NCI-H226 (cell line): ENCODE results near the gene GPX5.

ENCODE experiments used
- DNase-seq: peaks from one replicate; pipeline ENCODE4 v3.0.0-alpha.2; 2015

Gene GPX5

GRCh38 chr6:28563430-28564095, 37.9 kb downstream of the GPX5 start:
- no peak for DNase-seq

GRCh38 chr6:28565823-28566526, 40.3 kb downstream of the GPX5 start:
- no peak for DNase-seq

- DNase-seq, result no peak
Observed at GRCh38 chr6:28566527-28567252, 41.0 kb downstream of the GPX5 start.

GRCh38 chr6:28567506-28567905, 41.8 kb downstream of the GPX5 start:
- no peak for DNase-seq

- no peak for DNase-seq
Observed at GRCh38 chr6:28568515-28569108, 42.9 kb downstream of the GPX5 start.

- DNase-seq, result no peak
Observed at GRCh38 chr6:28569748-28570147, 44.1 kb downstream of the GPX5 start.

- no peak for DNase-seq
Observed at GRCh38 chr6:28580475-28580874, 54.8 kb downstream of the GPX5 start.

GRCh38 chr6:28583463-28583862, 57.8 kb downstream of the GPX5 start:
- no peak for DNase-seq
